Left colon (tissue), 2 donors: ENCODE measurements around the gene PKP3. TPM values are rescaled to one million over a fixed set of nuclear protein-coding genes. Genes with fewer than 3 reads are reported as not detected.
"Not testable (repeated sequence)": the region's sequence is repeated elsewhere in the genome, so short reads cannot be mapped to it uniquely, and the experiment has no call there.

Source experiments
- ATAC-seq: fragments of 200-7000 bp; cut with Tn5 transposase; one replicate; pipeline ENCODE4 v1.9.1; 2020; ENCODE audit warnings: mild to moderate bottlenecking, moderate library complexity
- DNase-seq, 2 donors: peaks; one replicate each; pipeline ENCODE4 v3.0.0-alpha.2; 2020
- intact Hi-C, 2 donors: fragments of 100-400 bp; cut with DNase I in 1 of 2; cut with micrococcal nuclease in 1 of 2; formaldehyde crosslinking; loops; one replicate each; pipeline versions ENCODE4 v1.11.2 to v1.14.0; 2022; cut with DNase I, micrococcal nuclease
- long read RNA-seq: library from polyadenylated mRNA; unstranded; transcript quantifications from one replicate; pipeline ENCODE4 v2.0.0, GENCODE V29; 2021
- total RNA-seq, 2 donors: library from RNA; stranded (reverse); fragmentation: NEBNext Ultra II Directional; extraction: Animal tissue kit (Norgen Biotek cat#: 25700); gene quantifications; one replicate each; pipeline ENCODE4 v1.2.1, GENCODE V29; 2021
- donor health status: DM: no; HTN: no; CAD: no.
- donor health status: DM: yes; HTN: yes; CAD: no.

PKP3 gene
- total RNA-seq: 100 to 1,000 TPM; 168 to 194 TPM
- long read RNA-seq, transcript PKP3-201 (13 exons, 2,809 nt): major isoform, 397 of 531 reads
- long read RNA-seq, partial matches to known transcripts: 110 of 531 reads
- long read RNA-seq, other reads (novel, unspliced or antisense): 24 of 531 reads

DNA sequence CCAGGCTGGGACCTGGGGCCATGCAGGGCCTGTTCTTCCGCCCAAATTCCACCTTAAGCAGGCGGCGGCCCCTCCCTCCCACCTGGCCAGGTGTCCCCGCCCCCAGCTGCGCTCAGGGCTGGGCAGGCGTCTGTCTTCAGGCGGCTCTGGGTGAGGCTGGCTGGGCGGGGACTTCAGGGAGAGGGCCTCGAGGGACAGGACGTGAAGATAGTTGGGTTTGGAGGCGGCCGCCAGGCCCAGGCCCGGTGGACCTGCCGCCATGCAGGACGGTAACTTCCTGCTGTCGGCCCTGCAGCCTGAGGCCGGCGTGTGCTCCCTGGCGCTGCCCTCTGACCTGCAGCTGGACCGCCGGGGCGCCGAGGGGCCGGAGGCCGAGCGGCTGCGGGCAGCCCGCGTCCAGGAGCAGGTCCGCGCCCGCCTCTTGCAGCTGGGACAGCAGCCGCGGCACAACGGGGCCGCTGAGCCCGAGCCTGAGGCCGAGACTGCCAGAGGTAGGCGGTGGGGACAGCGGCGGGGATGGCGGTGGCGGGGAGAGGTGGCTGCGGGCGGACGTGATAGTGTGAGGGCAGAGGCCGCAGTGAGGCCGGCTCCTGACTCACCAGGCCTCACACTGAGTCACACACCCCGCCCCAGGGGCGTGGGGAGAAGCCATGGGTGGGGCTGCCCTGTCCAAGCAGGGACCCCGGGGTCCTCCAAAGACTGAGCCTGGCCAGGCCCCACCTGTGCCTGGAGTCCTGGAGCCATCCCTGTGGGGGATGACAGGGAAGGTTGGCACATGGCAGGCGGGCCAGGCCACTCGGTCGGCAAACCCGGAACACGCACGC, at the start of gene PKP3:
Gene PKP3, plus strand, starts transcription at position 176 of the 824 bp plus-strand sequence. Its CDS starts 84 bp downstream, at position 260.
- DNase-seq (peak; percentile 91 to 94), ATAC-seq (peak; percentile 88)
- intact Hi-C loops: no loop called here

GRCh38 chr11:344836-345578, 49.0 kb upstream of the PKP3 start:
- DNase-seq (no peak), ATAC-seq (no peak)
- intact Hi-C loops: no loop called here

GRCh38 chr11:346529-346928, 47.5 kb upstream of the PKP3 start:
- ATAC-seq (no peak), DNase-seq (no peak)
- intact Hi-C loops: no loop called here

GRCh38 chr11:349270-349954, 44.6 kb upstream of the PKP3 start:
- ATAC-seq, DNase-seq: not testable (repeated sequence)

GRCh38 chr11:350033-350722, 43.8 kb upstream of the PKP3 start:
- not testable (repeated sequence) for DNase-seq
- intact Hi-C loops: loop anchor here in 1 of 2 donors (10.0 kb wide), 1 partner anchor 45 kb away; the partner anchor contains the start of gene IFITM2
- ATAC-seq: peak; percentile 64

More at GRCh38 chr11:349270-349954, 44.6 kb upstream of the PKP3 start:
- intact Hi-C loops: not testable (repeated sequence)

DNA sequence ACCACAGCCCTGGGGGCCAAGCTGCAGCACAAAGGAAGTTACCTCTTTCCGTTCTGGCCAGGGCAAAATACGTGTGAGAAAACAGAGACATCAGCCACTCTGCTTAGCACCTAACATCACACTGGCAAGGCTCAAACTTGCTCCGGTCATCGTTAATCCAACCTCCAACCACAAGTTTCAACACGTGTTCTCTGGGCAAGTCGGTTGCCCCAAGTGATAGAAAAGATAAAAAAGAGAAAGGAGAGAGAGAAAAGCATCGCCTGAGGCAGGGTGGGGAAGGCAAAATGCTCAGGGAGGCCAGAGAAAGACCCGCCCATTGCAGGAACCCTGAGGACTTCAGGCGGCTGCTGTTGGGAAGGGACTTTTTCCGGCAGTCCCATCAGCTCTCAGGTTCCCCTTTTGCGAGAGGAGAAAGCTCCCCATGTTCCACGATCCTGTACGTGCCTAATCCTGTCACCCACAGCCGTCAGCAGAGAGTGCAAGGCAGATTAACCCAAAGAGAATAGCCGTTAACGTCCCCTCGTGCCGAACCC, 43.2 kb upstream of the PKP3 start:
- ATAC-seq: peak; percentile 43
- no peak for DNase-seq
- intact Hi-C loops: loop anchor here in 1 of 2 donors (10.0 kb wide), 1 partner anchor 46 kb away; the partner anchor contains the start of gene IFITM2

DNA sequence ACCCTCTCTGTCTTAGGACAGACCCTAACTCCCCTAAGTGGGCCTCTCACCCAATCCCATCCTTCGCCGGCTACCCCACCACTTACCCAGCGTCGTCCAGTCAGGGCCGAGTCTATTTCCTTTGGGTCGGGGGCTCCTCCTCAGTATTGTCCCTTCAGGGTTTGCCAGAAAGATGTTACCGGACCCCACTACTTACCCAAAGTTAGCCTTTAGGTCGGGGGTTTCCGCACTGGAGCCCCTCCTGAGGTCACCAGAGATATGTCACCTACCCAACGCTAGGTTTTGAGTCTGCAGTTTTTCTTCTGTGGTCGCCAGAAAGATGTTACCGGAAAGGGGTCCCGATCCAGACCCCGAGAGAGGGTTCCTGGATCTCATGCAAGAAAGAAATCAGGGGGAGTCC, 42.6 kb upstream of the PKP3 start:
- no peak for DNase-seq

GRCh38 chr11:352456-353031, 41.5 kb upstream of the PKP3 start:
- intact Hi-C loops: loop anchor here in 1 of 2 donors (10.0 kb wide), 1 partner anchor 48 kb away; the partner anchor contains the start of gene IFITM2
- no peak for ATAC-seq
- DNase-seq: no peak

More for the DNA sequence above, 42.6 kb upstream of the PKP3 start:
- no peak for ATAC-seq
- intact Hi-C loops: loop anchor here in 1 of 2 donors (10.0 kb wide), 1 partner anchor 47 kb away; the partner anchor contains the start of gene IFITM2

- intact Hi-C loops: loop anchor here in 1 of 2 donors (10.0 kb wide), 1 partner anchor 49 kb away; the partner anchor contains the start of gene IFITM2
- DNase-seq: peak; percentile 66 to 82
- ATAC-seq: peak; percentile 21
Observed at GRCh38 chr11:353179-353873, 40.7 kb upstream of the PKP3 start.

- DNase-seq (peak; percentile 94 to 96), ATAC-seq (peak; percentile 96)
- intact Hi-C loops: loop anchor here in 1 of 2 donors (10.0 kb wide), 1 partner anchor 51 kb away; the partner anchor contains the start of gene IFITM2
Observed at GRCh38 chr11:355581-356458, 38.2 kb upstream of the PKP3 start.

DNA sequence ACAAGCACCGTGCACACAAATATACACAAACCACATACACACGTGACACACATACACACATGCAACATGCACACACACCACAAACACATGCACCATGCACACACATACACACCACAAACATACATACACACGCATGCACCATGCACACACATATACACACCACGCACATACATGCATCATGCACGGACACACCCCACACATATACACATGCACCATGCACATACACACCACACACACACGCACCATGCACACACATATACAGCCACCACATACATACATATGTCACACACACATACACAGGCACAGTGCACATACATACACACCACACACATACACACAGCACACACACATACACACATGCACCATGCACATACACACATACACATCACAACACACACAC, 37.4 kb upstream of the PKP3 start:
- no peak for ATAC-seq
- intact Hi-C loops: loop anchor here in 1 of 2 donors (10.0 kb wide), 1 partner anchor 52 kb away; the partner anchor contains the start of gene IFITM2
- DNase-seq: no peak

DNA sequence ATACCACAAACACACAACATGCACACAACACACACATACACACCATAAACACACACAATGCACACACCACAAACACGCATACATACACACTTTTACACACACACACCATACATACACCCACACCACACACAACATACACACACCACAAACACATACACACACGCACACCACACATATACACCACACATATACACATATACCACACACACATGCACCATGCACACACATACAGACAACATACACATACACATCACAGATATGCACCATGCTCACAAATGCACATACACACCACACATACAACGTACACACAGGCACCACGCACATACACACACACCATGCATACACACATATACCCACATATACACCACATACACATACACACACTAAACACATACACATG, 36.4 kb upstream of the PKP3 start:
- intact Hi-C loops: loop anchor here in 1 of 2 donors (10.0 kb wide), 1 partner anchor 53 kb away; the partner anchor contains the start of gene IFITM2
- DNase-seq (no peak), ATAC-seq (no peak)

- ATAC-seq: no peak
- DNase-seq: no peak
- intact Hi-C loops: loop anchor here in 1 of 2 donors (10.0 kb wide), 1 partner anchor 53 kb away; the partner anchor contains the start of gene IFITM2
Observed at GRCh38 chr11:358129-358800, 35.7 kb upstream of the PKP3 start.

GRCh38 chr11:359181-359714, 34.8 kb upstream of the PKP3 start:
- intact Hi-C loops: loop anchor here in 1 of 2 donors (10.0 kb wide), 1 partner anchor 54 kb away; the partner anchor contains the start of gene IFITM2
- ATAC-seq: no peak
- no peak for DNase-seq
